Gastroesophageal sphincter (tissue), 3 donors: ENCODE measurements around the gene ST6GALNAC3.

ENCODE experiments used
- EP300 ChIP-seq: sonication (generic); formaldehyde crosslinking; IDR thresholded peaks from one replicate; pipeline ENCODE4 v1.6.1; 2017; ENCODE audit warnings: antibody characterized with exemption, mild to moderate bottlenecking
- POLR2A ChIP-seq, 2 donors: fragments of 450-650 bp; IDR thresholded peaks; one replicate each; pipeline ENCODE4 v1.6.1; 2017; ENCODE audit warnings: antibody characterized with exemption in 2 of 2, mild to moderate bottlenecking in 2 of 2, moderate library complexity in 1 of 2
- TF ChIP-seq, protein P1 (sequence below), 4 experiments: fragments of 200-600 bp in 2 of 4; fragments of 450-650 bp in 2 of 4; sonication (generic) in 1 of 4; IDR thresholded peaks; one replicate each; pipeline ENCODE4 v1.5.1; 2017 to 2019; ENCODE audit warnings: antibody characterized with exemption in 4 of 4, mild to moderate bottlenecking in 2 of 4, moderate library complexity in 2 of 4

DNA sequence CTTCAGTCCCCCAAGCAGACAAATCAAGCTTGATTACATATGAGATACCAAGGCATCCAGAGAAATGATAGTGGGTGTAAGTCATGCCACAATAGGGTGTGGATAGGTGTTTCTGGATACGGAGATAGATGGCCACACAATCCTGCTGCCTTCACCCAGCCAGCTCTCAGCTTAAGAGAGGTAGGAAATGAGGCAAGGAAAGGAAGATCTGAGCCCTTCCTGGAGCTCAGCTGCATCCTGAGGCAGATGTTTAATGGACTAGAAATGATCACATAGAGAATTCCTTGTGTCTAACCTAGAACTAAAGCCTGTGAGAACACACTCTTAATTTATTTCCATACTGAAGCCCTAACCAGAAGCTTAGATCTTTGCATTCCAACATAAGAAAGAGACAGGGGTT is 210.3 kb downstream of the ST6GALNAC3 start:
- TF ChIP-seq POLR2A (IDR thresholded peaks at IDR 0.05) (no peak), EP300 (no peak)
- TF ChIP-seq, protein P1, sequence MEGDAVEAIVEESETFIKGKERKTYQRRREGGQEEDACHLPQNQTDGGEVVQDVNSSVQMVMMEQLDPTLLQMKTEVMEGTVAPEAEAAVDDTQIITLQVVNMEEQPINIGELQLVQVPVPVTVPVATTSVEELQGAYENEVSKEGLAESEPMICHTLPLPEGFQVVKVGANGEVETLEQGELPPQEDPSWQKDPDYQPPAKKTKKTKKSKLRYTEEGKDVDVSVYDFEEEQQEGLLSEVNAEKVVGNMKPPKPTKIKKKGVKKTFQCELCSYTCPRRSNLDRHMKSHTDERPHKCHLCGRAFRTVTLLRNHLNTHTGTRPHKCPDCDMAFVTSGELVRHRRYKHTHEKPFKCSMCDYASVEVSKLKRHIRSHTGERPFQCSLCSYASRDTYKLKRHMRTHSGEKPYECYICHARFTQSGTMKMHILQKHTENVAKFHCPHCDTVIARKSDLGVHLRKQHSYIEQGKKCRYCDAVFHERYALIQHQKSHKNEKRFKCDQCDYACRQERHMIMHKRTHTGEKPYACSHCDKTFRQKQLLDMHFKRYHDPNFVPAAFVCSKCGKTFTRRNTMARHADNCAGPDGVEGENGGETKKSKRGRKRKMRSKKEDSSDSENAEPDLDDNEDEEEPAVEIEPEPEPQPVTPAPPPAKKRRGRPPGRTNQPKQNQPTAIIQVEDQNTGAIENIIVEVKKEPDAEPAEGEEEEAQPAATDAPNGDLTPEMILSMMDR (IDR thresholded peaks at IDR 0.05), result no peak
